GM12873 (cell line): ENCODE data around the gene FCMR.

Experiments
- CTCF ChIP-seq: IDR thresholded peaks from 2 replicates; pipeline ENCODE4 v1.5.1; 2012; ENCODE audit warnings: low read depth, mild to moderate bottlenecking, moderate library complexity, low read length, control low read depth; ENCODE audit not compliant: insufficient read depth; ENCODE audit errors: missing control alignments

The FCMR gene

GRCh38 chr1:206896261-206896660, 25.5 kb downstream of the FCMR start:
- no peak for TF ChIP-seq CTCF

GRCh38 chr1:206895837-206896242, 25.9 kb downstream of the FCMR start:
- TF ChIP-seq CTCF, result no peak

GRCh38 chr1:206895325-206895724, 26.4 kb downstream of the FCMR start:
- TF ChIP-seq CTCF, result no peak

GRCh38 chr1:206893380-206893779, 28.4 kb downstream of the FCMR start:
- TF ChIP-seq CTCF, result no peak

GRCh38 chr1:206892351-206892984, 29.3 kb downstream of the FCMR start:
- no peak for TF ChIP-seq CTCF

GRCh38 chr1:206891412-206891811, 30.3 kb downstream of the FCMR start:
- no peak for TF ChIP-seq CTCF

- TF ChIP-seq CTCF, result no peak
Measured at GRCh38 chr1:206890125-206891060, 31.3 kb downstream of the FCMR start.
